HepG2 (cell line): ENCODE data around the gene TRAPPC10.

ENCODE experiments used
- ARID2 ChIP-seq: sonication (generic); formaldehyde crosslinking; IDR thresholded peaks from 2 replicates; pipeline ENCODE4 v1.8.1; 2022; ENCODE audit warnings: mild to moderate bottlenecking, missing genetic modification reagents, borderline replicate concordance
- CREB1 ChIP-seq, 2 experiments: fragments of 450-650 bp in 1 of 2; IDR thresholded peaks; 2 replicates each; pipeline ENCODE4 v1.6.1; 2016 to 2017; ENCODE audit warnings: control low read depth in 1 of 2, mild to moderate bottlenecking in 1 of 2, missing compliant biosample characterization in 1 of 2, missing genetic modification characterization in 1 of 2
- GABPA ChIP-seq, 2 experiments: IDR thresholded peaks; 2 replicates each; pipeline ENCODE4 v1.6.1; 2011 to 2016; ENCODE audit warnings: low read depth in 2 of 2, low read length in 1 of 2, missing biosample characterization in 1 of 2, missing genetic modification characterization in 1 of 2
- POLR2A ChIP-seq, 2 experiments: IDR thresholded peaks; 2 replicates each; pipeline ENCODE4 v1.6.1; 2011; ENCODE audit warnings: low read depth in 2 of 2, low read length in 2 of 2, mild to moderate bottlenecking in 1 of 2, moderate library complexity in 1 of 2; ENCODE audit not compliant: insufficient read depth in 1 of 2
- REL ChIP-seq: sonication (generic); formaldehyde crosslinking; conservative IDR thresholded peaks from 2 replicates; pipeline ENCODE4 v1.8.0; 2022; ENCODE audit warnings: mild to moderate bottlenecking, missing genetic modification reagents, moderate library complexity
- RFXANK ChIP-seq: IDR thresholded peaks from 2 replicates; pipeline ENCODE4 v1.6.1; 2016
- SIN3B ChIP-seq: fragments of 150-350 bp; IDR thresholded peaks from 2 replicates; pipeline ENCODE4 v1.6.1; 2014; ENCODE audit warnings: low read length
- ZBTB7B ChIP-seq: sonication (generic); formaldehyde crosslinking; IDR thresholded peaks from 2 replicates; pipeline ENCODE4 v1.4.0; 2020; ENCODE audit warnings: missing genetic modification reagents
- ZNF12 ChIP-seq: sonication (generic); formaldehyde crosslinking; IDR thresholded peaks from 2 replicates; pipeline ENCODE4 v1.5.0; 2020; ENCODE audit warnings: missing genetic modification reagents
- ZNF367 ChIP-seq: sonication (generic); formaldehyde crosslinking; IDR thresholded peaks from 2 replicates; pipeline ENCODE4 v1.4.0; 2020; ENCODE audit warnings: missing genetic modification reagents, borderline replicate concordance
- ZNF616 ChIP-seq: sonication (generic); formaldehyde crosslinking; IDR thresholded peaks from 2 replicates; pipeline ENCODE4 v1.5.0; 2020; ENCODE audit warnings: low read depth, mild to moderate bottlenecking, missing genetic modification reagents
- ZNF737 ChIP-seq: sonication (generic); formaldehyde crosslinking; IDR thresholded peaks from 2 replicates; pipeline ENCODE4 v1.5.0; 2020; ENCODE audit warnings: missing genetic modification reagents, mild to moderate bottlenecking, borderline replicate concordance
- TF ChIP-seq, protein P1 (sequence below): IDR thresholded peaks from 2 replicates; pipeline ENCODE4 v1.4.0; 2020; ENCODE audit warnings: mild to moderate bottlenecking, missing genetic modification reagents

DNA sequence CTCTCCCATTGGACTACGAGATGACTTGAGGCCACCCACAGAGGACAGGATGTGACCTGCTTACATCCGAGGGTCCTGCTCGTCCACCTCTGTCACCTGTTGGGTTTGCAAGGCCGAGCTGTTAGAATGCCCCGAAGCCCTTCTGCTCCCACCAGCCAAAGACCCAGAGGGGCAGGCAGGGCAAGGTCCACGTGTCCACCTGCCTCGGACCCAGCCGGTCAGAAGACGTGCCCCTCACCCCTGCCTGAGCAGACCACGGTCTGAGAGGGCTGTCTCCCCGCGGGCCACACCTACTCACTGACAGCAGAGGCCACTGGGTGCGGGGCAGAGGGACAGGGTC is 30.3 kb upstream of the TRAPPC10 start:
- TF ChIP-seq ZNF12 = no peak
- TF ChIP-seq GABPA (IDR thresholded peaks at IDR 0.05; ENCODE audit: low read depth, low read length) = no peak
- TF ChIP-seq GABPA (CRISPR knock-in tag; IDR thresholded peaks at IDR 0.05; ENCODE audit: low read depth) = no peak
- TF ChIP-seq REL (CRISPR knock-in tag) = no peak
- TF ChIP-seq ZNF737 (CRISPR knock-in tag) = no peak
- TF ChIP-seq CREB1 (IDR thresholded peaks at IDR 0.05) = no peak
- no peak for TF ChIP-seq CREB1 (CRISPR knock-in tag; IDR thresholded peaks at IDR 0.05)
- TF ChIP-seq, protein P1, sequence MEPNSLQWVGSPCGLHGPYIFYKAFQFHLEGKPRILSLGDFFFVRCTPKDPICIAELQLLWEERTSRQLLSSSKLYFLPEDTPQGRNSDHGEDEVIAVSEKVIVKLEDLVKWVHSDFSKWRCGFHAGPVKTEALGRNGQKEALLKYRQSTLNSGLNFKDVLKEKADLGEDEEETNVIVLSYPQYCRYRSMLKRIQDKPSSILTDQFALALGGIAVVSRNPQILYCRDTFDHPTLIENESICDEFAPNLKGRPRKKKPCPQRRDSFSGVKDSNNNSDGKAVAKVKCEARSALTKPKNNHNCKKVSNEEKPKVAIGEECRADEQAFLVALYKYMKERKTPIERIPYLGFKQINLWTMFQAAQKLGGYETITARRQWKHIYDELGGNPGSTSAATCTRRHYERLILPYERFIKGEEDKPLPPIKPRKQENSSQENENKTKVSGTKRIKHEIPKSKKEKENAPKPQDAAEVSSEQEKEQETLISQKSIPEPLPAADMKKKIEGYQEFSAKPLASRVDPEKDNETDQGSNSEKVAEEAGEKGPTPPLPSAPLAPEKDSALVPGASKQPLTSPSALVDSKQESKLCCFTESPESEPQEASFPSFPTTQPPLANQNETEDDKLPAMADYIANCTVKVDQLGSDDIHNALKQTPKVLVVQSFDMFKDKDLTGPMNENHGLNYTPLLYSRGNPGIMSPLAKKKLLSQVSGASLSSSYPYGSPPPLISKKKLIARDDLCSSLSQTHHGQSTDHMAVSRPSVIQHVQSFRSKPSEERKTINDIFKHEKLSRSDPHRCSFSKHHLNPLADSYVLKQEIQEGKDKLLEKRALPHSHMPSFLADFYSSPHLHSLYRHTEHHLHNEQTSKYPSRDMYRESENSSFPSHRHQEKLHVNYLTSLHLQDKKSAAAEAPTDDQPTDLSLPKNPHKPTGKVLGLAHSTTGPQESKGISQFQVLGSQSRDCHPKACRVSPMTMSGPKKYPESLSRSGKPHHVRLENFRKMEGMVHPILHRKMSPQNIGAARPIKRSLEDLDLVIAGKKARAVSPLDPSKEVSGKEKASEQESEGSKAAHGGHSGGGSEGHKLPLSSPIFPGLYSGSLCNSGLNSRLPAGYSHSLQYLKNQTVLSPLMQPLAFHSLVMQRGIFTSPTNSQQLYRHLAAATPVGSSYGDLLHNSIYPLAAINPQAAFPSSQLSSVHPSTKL (CRISPR knock-in tag) = no peak
- TF ChIP-seq RFXANK (CRISPR knock-in tag) = no peak
- TF ChIP-seq POLR2A (IDR thresholded peaks at IDR 0.05; ENCODE audit: insufficient read depth in 1 of 2, low read depth in 2 of 2, low read length in 2 of 2) = no peak
- TF ChIP-seq SIN3B = no peak
- TF ChIP-seq ARID2 = no peak
- TF ChIP-seq ZBTB7B (CRISPR knock-in tag) = no peak
- no peak for TF ChIP-seq ZNF616 (CRISPR knock-in tag)
- TF ChIP-seq ZNF367 (CRISPR knock-in tag) = no peak
